ENCODE results near the gene POLDIP3.

The POLDIP3 gene

DNA sequence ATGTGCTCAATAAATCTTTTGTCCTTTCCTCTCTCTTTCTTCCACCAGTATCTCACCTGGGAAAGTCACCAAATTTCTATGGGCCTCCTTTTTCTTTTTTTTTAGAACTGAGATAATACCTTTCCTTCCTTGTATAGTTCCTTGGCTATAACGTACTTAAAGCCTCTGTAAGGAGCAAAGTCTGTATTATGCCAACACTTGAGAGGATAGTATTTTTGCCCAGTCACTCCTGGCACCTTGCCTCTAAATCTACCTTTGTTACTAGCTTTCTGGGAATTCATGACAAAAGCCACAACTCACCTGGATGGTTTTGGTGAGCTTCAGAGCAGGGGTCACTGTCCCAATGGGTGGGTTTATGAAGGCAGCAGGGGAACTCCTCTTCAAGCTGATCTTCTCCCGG lies 12.2 kb downstream of the POLDIP3 start:
- no peak overlapping the region for H3K4me3 ChIP-seq (ENCODE audit: low read depth, low read length)
- no peak for DNase-seq (ENCODE audit: low read depth, low spot score)
- POLR2A ChIA-PET = no interaction called here

DNA sequence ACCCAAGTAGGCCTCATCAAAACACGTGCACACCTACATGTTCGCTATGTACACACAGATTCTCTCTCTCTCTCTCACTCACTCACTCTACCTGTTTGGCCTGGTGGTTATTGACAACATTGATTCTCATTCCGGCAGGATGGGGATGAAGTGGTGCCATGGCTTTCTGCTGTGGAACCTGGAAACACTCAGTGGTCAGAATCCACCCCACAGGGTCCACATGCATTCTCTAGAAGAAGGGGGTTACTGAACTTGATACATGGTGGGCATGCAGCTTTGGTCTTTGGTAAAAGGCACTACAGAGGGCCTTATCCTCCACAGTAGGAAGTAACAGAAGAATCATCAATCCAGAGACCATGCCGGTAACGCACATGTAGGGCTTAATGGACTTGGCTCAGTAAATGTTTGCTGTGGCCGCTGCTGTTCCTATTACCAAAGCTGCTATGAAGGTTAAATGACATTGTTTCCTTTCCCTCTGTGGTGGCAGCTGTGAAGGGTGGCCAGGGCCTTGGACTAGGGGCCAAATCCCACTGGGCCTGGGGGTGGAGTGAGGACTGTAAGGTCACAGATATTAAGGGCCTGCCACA lies 12.7 kb downstream of the POLDIP3 start:
- TF ChIP-seq, protein P1, sequence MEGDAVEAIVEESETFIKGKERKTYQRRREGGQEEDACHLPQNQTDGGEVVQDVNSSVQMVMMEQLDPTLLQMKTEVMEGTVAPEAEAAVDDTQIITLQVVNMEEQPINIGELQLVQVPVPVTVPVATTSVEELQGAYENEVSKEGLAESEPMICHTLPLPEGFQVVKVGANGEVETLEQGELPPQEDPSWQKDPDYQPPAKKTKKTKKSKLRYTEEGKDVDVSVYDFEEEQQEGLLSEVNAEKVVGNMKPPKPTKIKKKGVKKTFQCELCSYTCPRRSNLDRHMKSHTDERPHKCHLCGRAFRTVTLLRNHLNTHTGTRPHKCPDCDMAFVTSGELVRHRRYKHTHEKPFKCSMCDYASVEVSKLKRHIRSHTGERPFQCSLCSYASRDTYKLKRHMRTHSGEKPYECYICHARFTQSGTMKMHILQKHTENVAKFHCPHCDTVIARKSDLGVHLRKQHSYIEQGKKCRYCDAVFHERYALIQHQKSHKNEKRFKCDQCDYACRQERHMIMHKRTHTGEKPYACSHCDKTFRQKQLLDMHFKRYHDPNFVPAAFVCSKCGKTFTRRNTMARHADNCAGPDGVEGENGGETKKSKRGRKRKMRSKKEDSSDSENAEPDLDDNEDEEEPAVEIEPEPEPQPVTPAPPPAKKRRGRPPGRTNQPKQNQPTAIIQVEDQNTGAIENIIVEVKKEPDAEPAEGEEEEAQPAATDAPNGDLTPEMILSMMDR (IDR thresholded peaks at IDR 0.05; ENCODE audit: insufficient read depth, low read length, missing control alignments) = no peak
- POLR2A ChIA-PET = no interaction called here
- DNase-seq (ENCODE audit: low read depth, low spot score) = no peak
- H3K4me3 ChIP-seq (ENCODE audit: low read depth, low read length) = no peak overlapping the region
- CTCF ChIA-PET = interaction anchor here (0.8 kb wide), 1 partner anchor 9 kb away, joined by 3 read pairs; no protein-coding TSS in a partner anchor

More for the DNA sequence above, 12.2 kb downstream of the POLDIP3 start:
- CTCF ChIA-PET = interaction anchor here (0.8 to 1.1 kb wide), 2 partner anchors 9 to 431 kb away, joined by 3 read pairs; no protein-coding TSS in a partner anchor
- TF ChIP-seq, protein P1 (IDR thresholded peaks at IDR 0.05; ENCODE audit: insufficient read depth, low read length, missing control alignments) = no peak

DNA sequence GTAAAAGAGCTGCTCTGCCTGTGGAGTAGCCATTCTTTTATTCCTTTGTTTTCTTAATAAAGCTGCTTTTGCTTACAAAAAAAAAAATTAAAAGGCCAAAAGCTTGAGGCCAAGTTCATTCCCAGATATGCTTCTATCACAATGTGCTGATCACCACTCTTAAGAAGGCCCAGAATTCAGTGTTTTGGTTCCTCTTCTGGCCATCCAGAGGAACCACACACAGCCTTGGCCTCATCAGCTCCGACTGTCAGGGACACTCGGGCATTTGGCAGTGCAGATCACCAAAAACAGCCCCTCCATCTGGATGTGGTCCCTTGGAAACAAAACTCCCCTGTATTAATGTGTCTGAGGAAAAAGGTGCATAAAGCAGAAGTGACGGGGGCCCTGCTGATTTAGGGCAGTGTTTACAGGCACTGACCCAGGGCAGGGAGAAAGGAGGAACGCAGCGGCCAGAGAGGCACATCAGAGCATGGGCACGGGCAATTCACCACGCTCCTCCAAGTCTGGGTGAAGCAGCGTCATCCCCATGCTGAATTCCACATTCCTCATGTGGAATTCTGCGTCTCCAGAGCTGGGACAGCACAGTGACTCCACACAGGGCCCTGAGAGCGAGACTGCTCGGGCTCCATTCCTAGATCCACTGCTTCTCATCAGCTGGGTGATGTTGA lies 17.7 kb downstream of the POLDIP3 start:
- TF ChIP-seq, protein P1 (IDR thresholded peaks at IDR 0.05; ENCODE audit: insufficient read depth, low read length, missing control alignments) = no peak

DNA sequence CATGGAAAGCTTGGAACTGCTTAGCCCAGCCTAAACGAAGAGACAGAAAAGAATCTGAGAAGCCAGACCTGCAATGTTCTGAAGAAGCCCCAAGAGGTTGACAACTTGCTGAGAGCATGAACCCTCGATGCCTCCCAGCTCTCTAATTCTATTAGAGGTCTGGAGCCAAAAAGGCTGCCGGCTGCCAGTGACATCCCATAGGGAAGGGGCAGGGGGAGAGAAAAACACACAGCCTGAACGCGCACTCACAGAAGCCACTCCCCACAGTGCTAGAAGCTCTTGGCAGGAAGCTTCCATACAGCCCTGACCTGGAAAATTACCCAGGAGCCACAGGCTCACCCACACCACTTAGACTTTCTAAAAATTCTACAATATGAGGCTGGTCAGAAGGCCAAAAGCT lies 18.3 kb downstream of the POLDIP3 start:
- H3K4me3 ChIP-seq (ENCODE audit: low read depth, low read length) = no peak overlapping the region
- ChIA-PET POLR2A (no interaction called here), CTCF (interaction anchor here (0.8 to 2.0 kb wide), 2 partner anchors 15 to 24 kb away, joined by 3 to 5 read pairs; no protein-coding TSS in a partner anchor)
- TF ChIP-seq, protein P1 (IDR thresholded peaks at IDR 0.05; ENCODE audit: insufficient read depth, low read length, missing control alignments) = no peak
- no peak for DNase-seq (ENCODE audit: low read depth, low spot score)

More for the DNA sequence above, 17.7 kb downstream of the POLDIP3 start:
- CTCF ChIA-PET = interaction anchor here (0.8 to 2.0 kb wide), 2 partner anchors 15 to 24 kb away, joined by 3 to 5 read pairs; no protein-coding TSS in a partner anchor
- no peak overlapping the region for H3K4me3 ChIP-seq (ENCODE audit: low read depth, low read length)
- POLR2A ChIA-PET = no interaction called here
- no peak for DNase-seq (ENCODE audit: low read depth, low spot score)

DNA sequence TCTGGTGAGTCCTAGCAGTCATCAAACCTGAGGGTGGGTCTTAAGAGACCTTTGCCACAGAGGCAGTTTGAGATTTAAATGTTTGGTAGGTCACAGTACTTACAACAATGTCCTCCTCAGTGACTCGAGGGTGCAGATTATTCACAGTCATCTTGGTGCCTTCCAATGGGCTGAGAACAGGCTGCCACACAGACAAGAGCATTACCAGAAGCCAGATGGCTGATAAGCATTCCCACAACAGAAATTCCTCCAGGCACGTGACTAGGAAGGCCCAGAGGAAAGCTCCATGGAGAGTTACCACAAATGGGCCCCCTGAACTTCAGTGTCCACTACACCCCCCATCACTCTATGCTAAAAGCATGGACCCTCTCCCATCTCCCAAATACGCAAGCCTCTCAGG lies 19.2 kb downstream of the POLDIP3 start:
- TF ChIP-seq, protein P1 (IDR thresholded peaks at IDR 0.05; ENCODE audit: insufficient read depth, low read length, missing control alignments) = no peak

DNA sequence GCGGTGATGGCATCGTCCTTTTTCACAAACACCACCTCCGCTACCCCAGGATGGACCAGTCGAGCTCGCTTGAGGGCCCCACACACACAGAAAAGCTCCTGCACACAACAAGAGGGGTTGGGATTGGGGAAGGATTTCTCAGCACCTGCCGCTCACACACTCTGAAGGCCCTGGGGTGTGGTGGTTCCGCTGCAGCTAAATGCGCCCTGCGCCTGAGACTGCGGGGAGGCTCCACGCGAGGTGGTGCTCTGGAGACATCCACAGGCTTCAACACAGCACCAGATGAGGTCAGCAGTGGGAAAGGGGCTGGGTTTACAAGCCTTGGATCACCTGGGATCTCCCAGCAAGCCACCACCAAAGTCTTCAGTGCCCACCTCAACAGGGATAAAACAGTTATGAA lies 22.7 kb downstream of the POLDIP3 start:
- no peak overlapping the region for H3K4me3 ChIP-seq (ENCODE audit: low read depth, low read length)
- no peak for DNase-seq (ENCODE audit: low read depth, low spot score)
- CTCF ChIA-PET = interaction anchor here (0.9 kb wide), 1 partner anchor 10 kb away, joined by 4 read pairs; no protein-coding TSS in a partner anchor
- TF ChIP-seq, protein P1 (IDR thresholded peaks at IDR 0.05; ENCODE audit: insufficient read depth, low read length, missing control alignments) = no peak
- POLR2A ChIA-PET = no interaction called here

More for the DNA sequence above, 19.2 kb downstream of the POLDIP3 start:
- CTCF ChIA-PET = interaction anchor here (0.6 to 2.0 kb wide), 3 partner anchors 11 to 224 kb away, joined by 3 to 5 read pairs (median 3); no protein-coding TSS in a partner anchor
- POLR2A ChIA-PET = no interaction called here
- no peak for DNase-seq (ENCODE audit: low read depth, low spot score)
- H3K4me3 ChIP-seq (ENCODE audit: low read depth, low read length) = no peak overlapping the region
